Fibroblast of the conjunctiva (primary cell): ENCODE results near the gene FGF21.
"Not testable (repeated sequence)": the region's sequence is repeated elsewhere in the genome, so short reads cannot be mapped to it uniquely, and the experiment has no call there.

Experiments used
- DNase-seq: peaks from one replicate; pipeline ENCODE4 v3.0.0-alpha.2; 2010; ENCODE audit warnings: low read depth

FGF21 gene

GRCh38 chr19:48751845-48752495 lies 3.4 kb upstream of the FGF21 start:
- DNase-seq, result no peak

- DNase-seq, result no peak
These were observed 2.6 kb upstream of the FGF21 start, which contains the start of gene FUT1 for GRCh38 chr19:48752496-48753365. FUT1 (minus strand) TSS chr19:48752641; CDS start chr19:48751281, 1,360 bp downstream.

GRCh38 chr19:48755787-48756186 lies 463 bp downstream of the FGF21 start:
- DNase-seq, result no peak

GRCh38 chr19:48756212-48756611 lies 888 bp downstream of the FGF21 start:
- no peak for DNase-seq

- DNase-seq, result no peak
These were observed 1.4 kb downstream of the FGF21 start for GRCh38 chr19:48756686-48757085.

GRCh38 chr19:48757089-48757675 lies 1.9 kb downstream of the FGF21 start:
- DNase-seq, result no peak

GRCh38 chr19:48757741-48758144 lies 2.4 kb downstream of the FGF21 start:
- DNase-seq, result no peak

- no peak for DNase-seq
These were observed 5.3 kb downstream of the FGF21 start for GRCh38 chr19:48760504-48761205.

- DNase-seq, result not testable (repeated sequence)
These were observed 10.5 kb downstream of the FGF21 start for GRCh38 chr19:48765816-48766215.

GRCh38 chr19:48768171-48768753 lies 12.9 kb downstream of the FGF21 start:
- DNase-seq, result not testable (repeated sequence)

GRCh38 chr19:48768994-48769713 lies 13.8 kb downstream of the FGF21 start:
- no peak for DNase-seq

GRCh38 chr19:48770266-48770665 lies 14.9 kb downstream of the FGF21 start:
- no peak for DNase-seq

GRCh38 chr19:48770734-48771472 lies 15.6 kb downstream of the FGF21 start:
- no peak for DNase-seq

GRCh38 chr19:48772503-48772953 lies 17.2 kb downstream of the FGF21 start:
- DNase-seq, result no peak

GRCh38 chr19:48777139-48777538 lies 21.8 kb downstream of the FGF21 start:
- DNase-seq, result no peak

- DNase-seq, result no peak
These were observed 22.4 kb downstream of the FGF21 start for GRCh38 chr19:48777720-48778119.

GRCh38 chr19:48779636-48780035 lies 24.3 kb downstream of the FGF21 start:
- DNase-seq, result no peak

- no peak for DNase-seq
These were observed 25.5 kb downstream of the FGF21 start for GRCh38 chr19:48780631-48781391.

- DNase-seq, result no peak
These were observed 29.2 kb downstream of the FGF21 start for GRCh38 chr19:48784527-48784926.

GRCh38 chr19:48786422-48786821 lies 31.1 kb downstream of the FGF21 start:
- DNase-seq, result not testable (repeated sequence)
